Lower leg skin (tissue), 4 donors: ENCODE measurements around the gene CRNN. TPM values are rescaled to one million over a fixed set of nuclear protein-coding genes. Genes with fewer than 3 reads are reported as not detected.

ENCODE experiments used
- DNase-seq, 2 donors: peaks; one replicate each; pipeline ENCODE4 v3.0.0-alpha.2; 2019; ENCODE audit warnings: low spot score in 2 of 2
- H3K4me3 ChIP-seq: fragments of 200-600 bp; sonication (generic); 2 replicates; pipeline ENCODE4 v1.5.1; 2017; ENCODE audit warnings: mild to moderate bottlenecking, low read depth; ENCODE audit not compliant: poor library complexity, severe bottlenecking
- POLR2A ChIP-seq, 2 donors: fragments of 450-650 bp; IDR thresholded peaks; one replicate each; pipeline ENCODE4 v1.6.1; 2016 to 2017; ENCODE audit warnings: antibody characterized with exemption in 2 of 2, mild to moderate bottlenecking in 1 of 2, moderate library complexity in 1 of 2
- WGBS, 2 donors: methylation state at CpG; one replicate each; pipeline ENCODE4 v1.1.5; 2018; 5-methylcytosine and 5-hydroxymethylcytosine counted together
- intact Hi-C: fragments of 100-400 bp; cut with DNase I; formaldehyde crosslinking; loops from one replicate; pipeline ENCODE4 v1.15.0; 2023; ENCODE audit warnings: low total_unique reads
- total RNA-seq, 4 donors: library from RNA; depleted of rRNA; stranded (reverse); fragments of >200 nt; gene quantifications; one replicate each; pipeline ENCODE4 v1.1.0, GENCODE V29; 2016
- TF ChIP-seq, protein P1 (sequence below), 3 donors: fragments of 450-650 bp; IDR thresholded peaks; one replicate each; pipeline ENCODE4 v1.5.1; 2016; ENCODE audit warnings: antibody characterized with exemption in 3 of 3, mild to moderate bottlenecking in 3 of 3, moderate library complexity in 2 of 3

Gene CRNN
- total RNA-seq, 4 donors from 2014 or later, result 5.3 to 7.9 (median 7.4) TPM

DNA sequence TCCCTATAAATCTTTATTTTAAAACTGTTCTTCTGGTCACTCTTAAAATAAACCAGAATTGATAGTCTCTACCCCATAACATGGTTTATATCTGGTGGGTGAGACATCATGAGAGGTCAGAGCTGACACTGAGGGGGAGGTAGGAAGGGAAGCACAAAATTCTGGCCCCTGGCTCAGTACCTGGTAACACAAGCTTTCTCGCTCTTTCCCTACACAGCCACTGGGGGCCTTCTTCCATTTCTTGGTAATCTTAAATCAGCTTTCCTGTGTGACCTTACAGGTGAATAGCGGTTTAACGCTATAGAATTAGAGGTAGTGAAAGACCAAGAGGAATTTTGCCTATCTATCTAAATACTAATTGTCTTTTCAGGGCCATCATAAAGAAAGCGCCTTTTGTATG, 5.4 kb downstream of the CRNN start:
- H3K4me3 ChIP-seq, result no peak overlapping the region
- DNase-seq, result no peak
- 93 to 97% methylated on average over 4 of the region's 4 CpGs for WGBS, 2 donors
- TF ChIP-seq, protein P1, sequence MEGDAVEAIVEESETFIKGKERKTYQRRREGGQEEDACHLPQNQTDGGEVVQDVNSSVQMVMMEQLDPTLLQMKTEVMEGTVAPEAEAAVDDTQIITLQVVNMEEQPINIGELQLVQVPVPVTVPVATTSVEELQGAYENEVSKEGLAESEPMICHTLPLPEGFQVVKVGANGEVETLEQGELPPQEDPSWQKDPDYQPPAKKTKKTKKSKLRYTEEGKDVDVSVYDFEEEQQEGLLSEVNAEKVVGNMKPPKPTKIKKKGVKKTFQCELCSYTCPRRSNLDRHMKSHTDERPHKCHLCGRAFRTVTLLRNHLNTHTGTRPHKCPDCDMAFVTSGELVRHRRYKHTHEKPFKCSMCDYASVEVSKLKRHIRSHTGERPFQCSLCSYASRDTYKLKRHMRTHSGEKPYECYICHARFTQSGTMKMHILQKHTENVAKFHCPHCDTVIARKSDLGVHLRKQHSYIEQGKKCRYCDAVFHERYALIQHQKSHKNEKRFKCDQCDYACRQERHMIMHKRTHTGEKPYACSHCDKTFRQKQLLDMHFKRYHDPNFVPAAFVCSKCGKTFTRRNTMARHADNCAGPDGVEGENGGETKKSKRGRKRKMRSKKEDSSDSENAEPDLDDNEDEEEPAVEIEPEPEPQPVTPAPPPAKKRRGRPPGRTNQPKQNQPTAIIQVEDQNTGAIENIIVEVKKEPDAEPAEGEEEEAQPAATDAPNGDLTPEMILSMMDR (IDR thresholded peaks at IDR 0.05), result no peak
- TF ChIP-seq POLR2A (IDR thresholded peaks at IDR 0.05), result no peak
- intact Hi-C loops, result no loop called here

DNA sequence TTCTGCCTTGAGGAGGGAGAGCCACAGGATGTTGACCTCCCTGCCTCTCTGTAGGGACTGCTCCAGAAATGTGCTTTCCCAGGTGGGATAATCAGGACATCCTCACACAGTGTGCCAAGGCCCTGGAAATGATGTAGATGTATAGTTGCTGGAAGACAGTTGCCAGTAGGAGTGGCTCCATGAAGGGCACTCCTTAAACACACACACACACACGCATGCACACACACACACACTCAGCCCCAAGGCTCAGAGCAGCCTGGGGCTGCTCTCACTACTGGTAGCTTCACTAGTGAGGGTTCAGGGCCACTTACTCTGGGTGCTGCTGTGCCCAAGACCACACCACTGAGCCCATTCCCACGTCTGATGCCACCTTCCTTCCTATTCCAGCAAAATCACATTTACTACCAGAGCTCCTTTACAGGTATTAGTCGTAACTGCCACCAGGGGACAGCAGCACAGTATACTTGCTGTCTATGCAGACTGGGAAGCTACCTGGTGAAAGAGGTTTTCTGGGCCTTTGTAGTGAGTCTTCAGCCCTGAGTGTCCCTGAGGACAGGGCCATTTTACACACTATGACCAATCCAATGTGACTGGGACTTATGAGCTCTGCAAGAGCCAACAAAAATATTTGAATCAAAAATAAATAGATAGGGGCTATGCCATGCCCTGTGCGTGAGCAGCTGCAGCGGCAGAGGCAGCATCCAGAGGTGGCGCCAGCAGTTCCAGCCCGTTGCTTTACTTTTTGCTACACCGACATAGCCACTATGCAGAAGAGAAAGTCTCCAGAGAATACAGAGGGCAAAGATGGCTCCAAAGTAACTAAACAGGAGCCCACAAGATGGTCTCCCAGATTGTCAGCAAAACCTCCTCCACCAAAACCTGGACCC, 15.0 kb downstream of the CRNN start:
- TF ChIP-seq, protein P1 (IDR thresholded peaks at IDR 0.05), result no peak
- no peak for TF ChIP-seq POLR2A (IDR thresholded peaks at IDR 0.05)
- intact Hi-C loops, result no loop called here
- DNase-seq, result no peak
- H3K4me3 ChIP-seq, result no peak overlapping the region
- WGBS, 2 donors, result 42 to 46% methylated on average over 8 of the region's 8 CpGs

DNA sequence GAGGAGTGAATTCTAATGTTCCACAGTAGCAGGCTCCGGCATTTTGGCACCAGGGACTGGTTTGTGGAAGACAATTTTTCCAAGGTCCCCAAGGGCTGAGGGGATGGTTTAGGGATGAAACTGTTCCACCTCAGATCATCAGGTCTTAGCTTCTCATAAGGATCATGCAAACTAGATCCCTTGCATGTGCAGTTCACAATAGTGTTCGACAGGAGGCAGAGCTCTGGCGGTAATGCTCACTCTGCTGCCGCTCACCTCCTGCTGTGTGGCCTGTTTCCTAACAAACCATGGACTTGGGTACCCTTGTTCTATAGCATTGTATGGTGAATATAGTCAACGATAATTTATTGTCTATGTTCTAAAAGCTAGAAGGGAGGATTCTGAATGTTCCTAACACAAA, 16.6 kb downstream of the CRNN start:
- WGBS, 2 donors, result 86 to 91% methylated on average over 5 of the region's 5 CpGs
- TF ChIP-seq POLR2A (IDR thresholded peaks at IDR 0.05), result no peak
- TF ChIP-seq, protein P1 (IDR thresholded peaks at IDR 0.05), result no peak
- intact Hi-C loops, result no loop called here
- DNase-seq, result no peak
- H3K4me3 ChIP-seq, result no peak overlapping the region

DNA sequence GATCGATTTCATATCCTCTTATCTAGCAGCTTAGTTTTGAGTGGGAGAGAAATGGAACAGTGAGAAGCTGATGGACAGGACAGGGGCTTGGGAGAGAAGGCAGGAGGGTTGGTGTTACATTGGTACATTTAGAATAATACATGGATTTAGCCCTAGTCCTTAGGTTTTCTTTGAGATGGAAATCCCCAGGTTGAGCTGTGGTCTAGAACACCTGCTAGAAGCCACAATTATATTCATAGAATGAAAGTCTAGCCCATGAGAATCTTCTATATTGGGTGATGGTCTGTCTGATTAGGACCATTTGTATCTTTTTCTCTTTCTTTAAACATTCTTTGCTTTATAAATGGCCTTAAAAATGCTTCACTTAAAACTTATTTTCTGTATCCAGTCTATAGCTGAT, 19.9 kb downstream of the CRNN start:
- DNase-seq, result no peak
- no peak overlapping the region for H3K4me3 ChIP-seq
- intact Hi-C loops, result no loop called here
- WGBS, 2 donors, result 61% methylated on average over 1 of the region's 1 CpG
- TF ChIP-seq POLR2A (IDR thresholded peaks at IDR 0.05), result no peak
- TF ChIP-seq, protein P1 (IDR thresholded peaks at IDR 0.05), result no peak

DNA sequence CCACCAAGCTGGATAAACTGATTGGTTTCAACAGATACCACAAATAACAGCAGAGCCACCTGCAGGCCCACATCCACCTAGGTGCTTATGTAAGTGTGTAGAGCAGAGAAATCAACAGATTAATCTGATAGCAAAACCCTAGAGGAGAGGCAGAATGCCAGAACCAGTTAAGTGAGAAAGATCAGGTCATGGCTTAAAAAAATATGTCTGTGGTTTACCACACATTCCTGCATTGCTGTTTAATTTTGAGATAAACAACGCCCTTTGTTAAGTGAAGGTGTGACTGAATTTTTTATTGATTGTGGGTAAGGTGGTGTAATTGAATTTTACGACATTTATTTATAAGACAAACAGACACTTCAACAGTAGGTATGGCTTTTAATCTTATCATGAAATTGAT, 21.2 kb downstream of the CRNN start:
- intact Hi-C loops, result no loop called here
- WGBS, 2 donors, result 32 to 36% methylated on average over 2 of the region's 2 CpGs
- H3K4me3 ChIP-seq, result no peak overlapping the region
- DNase-seq, result no peak
- no peak for TF ChIP-seq POLR2A (IDR thresholded peaks at IDR 0.05)
- TF ChIP-seq, protein P1 (IDR thresholded peaks at IDR 0.05), result no peak
